Loucy (cell line): ENCODE measurements around the gene KDM4B.

ENCODE experiments used
- CTCF ChIP-seq: fragments of 200-600 bp; sonication (generic); conservative IDR thresholded peaks from 2 replicates; pipeline ENCODE4 v1.5.1; 2014; ENCODE audit warnings: mild to moderate bottlenecking, antibody characterized with exemption, low read length
- EZH2phosphoT487 ChIP-seq: fragments of 200-600 bp; IDR thresholded peaks from 2 replicates; pipeline ENCODE4 v1.6.1; 2018; ENCODE audit warnings: antibody characterized with exemption, mild to moderate bottlenecking, moderate library complexity, borderline replicate concordance

- no peak for TF ChIP-seq CTCF
- no peak for TF ChIP-seq EZH2phosphoT487
Measured at GRCh38 chr19:4957981-4958380, 10.9 kb upstream of the KDM4B start.
